H9 (cell line): ENCODE results near the gene TSC2. TPM values are rescaled to one million over a fixed set of nuclear protein-coding genes. Genes with fewer than 3 reads are reported as not detected.

Experiments used
- DNase-seq: peaks from one replicate; pipeline ENCODE4 v3.0.0-alpha.2; 2017
- H2AFZ ChIP-seq: one replicate; pipeline ENCODE4 v1.6.1; 2013; ENCODE audit warnings: mild to moderate bottlenecking, low read length, control low read depth, moderate library complexity
- H2AK5ac ChIP-seq: 2 replicates; pipeline ENCODE4 v1.6.1; 2013; ENCODE audit warnings: low read length, control low read depth, mixed read lengths; ENCODE audit not compliant: insufficient read length
- H2BK120ac ChIP-seq: one replicate; pipeline ENCODE4 v1.6.1; 2013; ENCODE audit warnings: low read depth, mild to moderate bottlenecking, low read length, control low read depth, inconsistent platforms; ENCODE audit not compliant: poor library complexity, severe bottlenecking
- H2BK12ac ChIP-seq: 2 replicates; pipeline ENCODE4 v1.6.1; 2013; ENCODE audit warnings: low read length, control low read depth, mixed read lengths, low read depth; ENCODE audit not compliant: insufficient read length
- H2BK15ac ChIP-seq: 2 replicates; pipeline ENCODE4 v1.6.1; 2013; ENCODE audit warnings: low read depth, low read length, control low read depth
- H2BK20ac ChIP-seq: one replicate; pipeline ENCODE4 v1.6.1; 2013; ENCODE audit warnings: low read depth, mild to moderate bottlenecking, low read length, control low read depth, inconsistent platforms; ENCODE audit not compliant: poor library complexity, severe bottlenecking
- H2BK5ac ChIP-seq: 2 replicates; pipeline ENCODE4 v1.6.1; 2013; ENCODE audit warnings: low read length, control low read depth, mixed read lengths; ENCODE audit not compliant: insufficient read length
- H3K14ac ChIP-seq: 2 replicates; pipeline ENCODE4 v1.6.1; 2013; ENCODE audit warnings: low read length, control low read depth; ENCODE audit not compliant: insufficient read depth
- H3K18ac ChIP-seq: 2 replicates; pipeline ENCODE4 v1.6.1; 2013; ENCODE audit warnings: low read depth, mild to moderate bottlenecking, mixed read lengths, low read length, control low read depth; ENCODE audit not compliant: insufficient read length
- H3K23ac ChIP-seq: 2 replicates; pipeline ENCODE4 v1.6.1; 2013; ENCODE audit warnings: low read length, control low read depth, mixed read lengths, low read depth; ENCODE audit not compliant: insufficient read length
- H3K23me2 ChIP-seq: 2 replicates; pipeline ENCODE4 v1.6.1; 2013; ENCODE audit warnings: low read depth, mild to moderate bottlenecking, mixed read lengths, low read length, control low read depth; ENCODE audit not compliant: insufficient read length, poor library complexity, severe bottlenecking
- H3K27ac ChIP-seq: 2 replicates; pipeline ENCODE4 v1.5.1; 2013; ENCODE audit warnings: low read length, control low read depth, mixed read lengths, low read depth; ENCODE audit not compliant: insufficient read length
- H3K27me3 ChIP-seq: 2 replicates; pipeline ENCODE4 v1.6.1; 2013; ENCODE audit warnings: low read length, control low read depth, inconsistent platforms; ENCODE audit not compliant: insufficient read depth
- H3K4ac ChIP-seq: 2 replicates; pipeline ENCODE4 v1.6.1; 2013; ENCODE audit warnings: low read depth, mild to moderate bottlenecking, control low read depth, inconsistent platforms, low read length, moderate library complexity
- H3K4me1 ChIP-seq: 2 replicates; pipeline ENCODE4 v1.6.1; 2013; ENCODE audit warnings: low read length, control low read depth, inconsistent platforms; ENCODE audit not compliant: insufficient read depth
- H3K4me2 ChIP-seq: 2 replicates; pipeline ENCODE4 v1.6.1; 2013; ENCODE audit warnings: low read length, control low read depth, mixed read lengths; ENCODE audit not compliant: insufficient read length, insufficient read depth
- H3K56ac ChIP-seq: 2 replicates; pipeline ENCODE4 v1.6.1; 2013; ENCODE audit warnings: low read depth, mild to moderate bottlenecking, mixed read lengths, low read length, control low read depth; ENCODE audit not compliant: insufficient read length
- H3K79me1 ChIP-seq: 2 replicates; pipeline ENCODE4 v1.6.1; 2013; ENCODE audit warnings: low read depth, mild to moderate bottlenecking, moderate library complexity, low read length, control low read depth, inconsistent platforms; ENCODE audit not compliant: insufficient read depth, poor library complexity, severe bottlenecking
- H3K79me2 ChIP-seq: 2 replicates; pipeline ENCODE4 v1.6.1; 2013; ENCODE audit warnings: low read length, control low read depth, inconsistent platforms; ENCODE audit not compliant: insufficient read depth
- H3K9ac ChIP-seq: 2 replicates; pipeline ENCODE4 v1.6.1; 2013; ENCODE audit warnings: low read length, control low read depth, mixed read lengths; ENCODE audit not compliant: insufficient read length; ENCODE audit errors: extremely low read depth
- H3K9me3 ChIP-seq: one replicate; pipeline ENCODE4 v1.6.1; 2013; ENCODE audit warnings: low read depth, low read length, inconsistent platforms; ENCODE audit not compliant: control insufficient read depth
- H3T11ph ChIP-seq: one replicate; pipeline ENCODE4 v1.6.1; 2013; ENCODE audit warnings: mild to moderate bottlenecking, low read length, control low read depth, inconsistent platforms
- H4K20me1 ChIP-seq: one replicate; pipeline ENCODE4 v1.6.1; 2013; ENCODE audit not compliant: control insufficient read depth, insufficient read length, insufficient read depth
- H4K5ac ChIP-seq: 2 replicates; pipeline ENCODE4 v1.6.1; 2013; ENCODE audit warnings: low read depth, mild to moderate bottlenecking, mixed read lengths, low read length, control low read depth; ENCODE audit not compliant: insufficient read length
- H4K8ac ChIP-seq: replicated peaks from 2 replicates; pipeline ENCODE4 v1.6.1; 2013; ENCODE audit warnings: low read length, control low read depth, mixed read lengths, low read depth; ENCODE audit not compliant: insufficient read length
- H4K91ac ChIP-seq: 2 replicates; pipeline ENCODE4 v1.6.1; 2013; ENCODE audit warnings: low read depth, mild to moderate bottlenecking, moderate library complexity, mixed read lengths, low read length, control low read depth; ENCODE audit not compliant: insufficient read length
- H3K27ac Mint-ChIP-seq, 3 experiments: 2 replicates in 2 of 3; 3 replicates in 1 of 3; pipeline ENCODE4 v1.8.0; 2020 to 2021; ENCODE audit warnings: mixed read lengths in 3 of 3, mild to moderate bottlenecking in 1 of 3, moderate library complexity in 1 of 3
- H3K27me3 Mint-ChIP-seq: 2 replicates; pipeline ENCODE4 v1.8.0; 2021; ENCODE audit warnings: low read depth, mild to moderate bottlenecking, moderate library complexity, mixed read lengths
- H3K36me3 Mint-ChIP-seq, 3 experiments: 2 replicates in 2 of 3; 3 replicates in 1 of 3; pipeline ENCODE4 v1.8.0; 2020 to 2021; ENCODE audit warnings: low read depth in 3 of 3, mixed read lengths in 3 of 3; ENCODE audit not compliant: insufficient read depth in 1 of 3
- H3K4me1 Mint-ChIP-seq, 2 experiments: 2 replicates each; pipeline ENCODE4 v1.8.0; 2020; ENCODE audit warnings: mixed read lengths in 2 of 2
- H3K4me3 Mint-ChIP-seq, 2 experiments: 2 replicates in 1 of 2; 3 replicates in 1 of 2; pipeline ENCODE4 v1.8.0; 2020 to 2021; ENCODE audit warnings: mild to moderate bottlenecking in 2 of 2, mixed read lengths in 2 of 2, moderate library complexity in 1 of 2
- H3K9me3 Mint-ChIP-seq, 2 experiments: 2 replicates in 1 of 2; 3 replicates in 1 of 2; pipeline ENCODE4 v1.8.0; 2020; ENCODE audit warnings: mild to moderate bottlenecking in 2 of 2, mixed read lengths in 2 of 2, moderate library complexity in 1 of 2
- WGBS: extraction: QIAGEN DNeasy Blood & Tissue Kit; methylation state at CpG from one replicate; pipeline ENCODE4 v1.1.7; 2013; ENCODE audit warnings: missing lambda C conversion rate, low lambda C conversion rate, mixed read lengths; ENCODE audit not compliant: insufficient read length; ENCODE audit errors: extremely low coverage; 5-methylcytosine and 5-hydroxymethylcytosine counted together
- total RNA-seq: library from RNA; stranded (reverse); gene quantifications from 2 replicates; pipeline ENCODE4 v1.2.1, GENCODE V29; 2021
- TF ChIP-seq, protein P1 (sequence below): fragments of 200-600 bp; sonication (generic); conservative IDR thresholded peaks from 3 replicates; pipeline ENCODE4 v1.8.0; 2021; ENCODE audit warnings: antibody characterized with exemption, mild to moderate bottlenecking

TSC2 gene
- total RNA-seq, 1 experiment from 2014 or later: 122 TPM

GRCh38 chr16:2007081-2007836 lies 40.5 kb upstream of the TSC2 start:
- no peak overlapping the region for H4K91ac ChIP-seq
- H3K27me3 Mint-ChIP-seq: no peaks in the 10 kb centered on the region; the same call in 1 of the 2 replicates
- no peak overlapping the region for H2BK15ac ChIP-seq
- H3K14ac ChIP-seq: no peak overlapping the region; the same call in 1 of the 2 replicates
- peak overlapping the region; percentile 78 to 81 for H3K4me3 Mint-ChIP-seq
- H3K9me3 ChIP-seq: no peaks in the 10 kb centered on the region
- no peaks in the 10 kb centered on the region for H4K20me1 ChIP-seq
- H3K4me1 Mint-ChIP-seq: peaks cover 22 to 36% of the 10 kb centered on the region in 2 experiments
- no peak overlapping the region for H2AK5ac ChIP-seq
- no peak overlapping the region for H4K8ac ChIP-seq
- no peaks in the 10 kb centered on the region for H3K27me3 ChIP-seq
- H3K36me3 Mint-ChIP-seq: peaks cover 8 to 19% (median 15%) of the 10 kb centered on the region in 3 experiments
- no peak overlapping the region for H2BK12ac ChIP-seq
- no peak overlapping the region for H3K9ac ChIP-seq
- no peak overlapping the region for H2AFZ ChIP-seq
- no peak overlapping the region for H3T11ph ChIP-seq
- H3K23ac ChIP-seq: no peak overlapping the region
- H2BK120ac ChIP-seq: no peak overlapping the region
- H3K18ac ChIP-seq: no peak overlapping the region
- H3K4me2 ChIP-seq: no peak overlapping the region
- no peak overlapping the region; a peak in 1 of 7 replicates for H3K27ac Mint-ChIP-seq
- H3K79me2 ChIP-seq: peaks cover 26% of the 10 kb centered on the region; the same call in 1 of the 2 replicates
- peaks cover 11% of the 10 kb centered on the region for H3K23me2 ChIP-seq
- H3K4ac ChIP-seq: no peak overlapping the region
- no peak overlapping the region for H2BK20ac ChIP-seq
- peaks cover 6% of the 10 kb centered on the region; the same call in 1 of the 2 replicates for H3K4me1 ChIP-seq
- no peaks in the 10 kb centered on the region; a peak in 1 of 5 replicates for H3K9me3 Mint-ChIP-seq
- no peak overlapping the region for H3K56ac ChIP-seq
- peaks cover 24% of the 10 kb centered on the region for H3K79me1 ChIP-seq
- no peak overlapping the region for H4K5ac ChIP-seq
- TF ChIP-seq, protein P1, sequence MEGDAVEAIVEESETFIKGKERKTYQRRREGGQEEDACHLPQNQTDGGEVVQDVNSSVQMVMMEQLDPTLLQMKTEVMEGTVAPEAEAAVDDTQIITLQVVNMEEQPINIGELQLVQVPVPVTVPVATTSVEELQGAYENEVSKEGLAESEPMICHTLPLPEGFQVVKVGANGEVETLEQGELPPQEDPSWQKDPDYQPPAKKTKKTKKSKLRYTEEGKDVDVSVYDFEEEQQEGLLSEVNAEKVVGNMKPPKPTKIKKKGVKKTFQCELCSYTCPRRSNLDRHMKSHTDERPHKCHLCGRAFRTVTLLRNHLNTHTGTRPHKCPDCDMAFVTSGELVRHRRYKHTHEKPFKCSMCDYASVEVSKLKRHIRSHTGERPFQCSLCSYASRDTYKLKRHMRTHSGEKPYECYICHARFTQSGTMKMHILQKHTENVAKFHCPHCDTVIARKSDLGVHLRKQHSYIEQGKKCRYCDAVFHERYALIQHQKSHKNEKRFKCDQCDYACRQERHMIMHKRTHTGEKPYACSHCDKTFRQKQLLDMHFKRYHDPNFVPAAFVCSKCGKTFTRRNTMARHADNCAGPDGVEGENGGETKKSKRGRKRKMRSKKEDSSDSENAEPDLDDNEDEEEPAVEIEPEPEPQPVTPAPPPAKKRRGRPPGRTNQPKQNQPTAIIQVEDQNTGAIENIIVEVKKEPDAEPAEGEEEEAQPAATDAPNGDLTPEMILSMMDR: no peak
- no peak for DNase-seq
- H3K27ac ChIP-seq: no peak overlapping the region
- H2BK5ac ChIP-seq: no peak overlapping the region
- WGBS: no CpG with 5 or more reads among the region's 16 CpGs
